DMS 273 treated with DMSO at 0.1 percent for 48 hours (cell line): Measurements from ENCODE around the gene FSTL3.
"Not testable (repeated sequence)": the region's sequence is repeated elsewhere in the genome, so short reads cannot be mapped to it uniquely, and the experiment has no call there.

Experiments
- DNase-seq: peaks from one replicate; lab custom pipeline; 2025; lab: John Stamatoyannopoulos, UW

Gene FSTL3

DNA sequence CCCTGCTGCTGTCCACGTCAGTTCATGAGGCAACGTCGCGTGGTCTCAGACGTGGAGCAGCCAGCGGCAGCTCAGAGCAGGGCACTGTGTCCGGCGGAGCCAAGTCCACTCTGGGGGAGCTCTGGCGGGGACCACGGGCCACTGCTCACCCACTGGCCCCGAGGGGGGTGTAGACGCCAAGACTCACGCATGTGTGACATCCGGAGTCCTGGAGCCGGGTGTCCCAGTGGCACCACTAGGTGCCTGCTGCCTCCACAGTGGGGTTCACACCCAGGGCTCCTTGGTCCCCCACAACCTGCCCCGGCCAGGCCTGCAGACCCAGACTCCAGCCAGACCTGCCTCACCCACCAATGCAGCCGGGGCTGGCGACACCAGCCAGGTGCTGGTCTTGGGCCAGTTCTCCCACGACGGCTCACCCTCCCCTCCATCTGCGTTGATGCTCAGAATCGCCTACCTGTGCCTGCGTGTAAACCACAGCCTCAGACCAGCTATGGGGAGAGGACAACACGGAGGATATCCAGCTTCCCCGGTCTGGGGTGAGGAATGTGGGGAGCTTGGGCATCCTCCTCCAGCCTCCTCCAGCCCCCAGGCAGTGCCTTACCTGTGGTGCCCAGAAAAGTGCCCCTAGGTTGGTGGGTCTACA lies 6.6 kb downstream of the FSTL3 start:
- no peak for DNase-seq

- DNase-seq, result no peak
Measured at GRCh38 chr19:685454-685931, 9.3 kb downstream of the FSTL3 start.

DNA sequence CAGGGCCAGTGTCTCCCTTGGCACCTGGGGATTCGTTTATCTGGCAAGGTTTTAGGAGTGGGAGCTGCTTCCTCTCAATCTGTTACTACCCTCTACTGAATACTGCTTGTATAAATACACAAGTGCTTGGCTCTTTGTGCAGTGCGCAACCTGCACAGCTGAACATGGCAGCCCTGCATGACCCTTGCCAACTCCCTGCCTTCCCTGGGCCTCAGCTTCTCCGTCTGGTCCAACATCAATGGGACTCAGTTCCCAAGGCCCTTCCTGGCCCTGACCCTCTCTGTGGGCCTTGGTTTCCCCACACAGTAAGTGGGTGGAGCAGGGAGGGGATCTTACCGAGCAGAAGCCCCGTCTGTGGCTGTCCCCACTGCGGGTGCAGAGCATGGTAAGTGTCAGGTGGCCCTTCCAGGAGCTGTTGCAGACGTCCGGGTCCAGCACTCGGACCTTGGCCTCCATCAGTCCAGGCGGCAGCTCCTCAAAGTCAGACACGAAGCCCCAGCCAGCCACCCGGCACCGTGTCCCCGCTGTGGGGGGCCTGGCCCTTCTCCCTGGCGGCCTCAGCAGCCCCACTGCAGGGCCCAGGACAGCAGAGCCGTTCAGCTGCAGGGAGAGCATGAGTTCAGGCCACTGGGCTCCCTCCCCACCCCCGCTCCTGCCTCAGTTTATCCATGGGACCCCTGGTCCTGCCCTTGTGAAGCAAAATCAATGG lies 10.6 kb downstream of the FSTL3 start:
- DNase-seq, result no peak

DNA sequence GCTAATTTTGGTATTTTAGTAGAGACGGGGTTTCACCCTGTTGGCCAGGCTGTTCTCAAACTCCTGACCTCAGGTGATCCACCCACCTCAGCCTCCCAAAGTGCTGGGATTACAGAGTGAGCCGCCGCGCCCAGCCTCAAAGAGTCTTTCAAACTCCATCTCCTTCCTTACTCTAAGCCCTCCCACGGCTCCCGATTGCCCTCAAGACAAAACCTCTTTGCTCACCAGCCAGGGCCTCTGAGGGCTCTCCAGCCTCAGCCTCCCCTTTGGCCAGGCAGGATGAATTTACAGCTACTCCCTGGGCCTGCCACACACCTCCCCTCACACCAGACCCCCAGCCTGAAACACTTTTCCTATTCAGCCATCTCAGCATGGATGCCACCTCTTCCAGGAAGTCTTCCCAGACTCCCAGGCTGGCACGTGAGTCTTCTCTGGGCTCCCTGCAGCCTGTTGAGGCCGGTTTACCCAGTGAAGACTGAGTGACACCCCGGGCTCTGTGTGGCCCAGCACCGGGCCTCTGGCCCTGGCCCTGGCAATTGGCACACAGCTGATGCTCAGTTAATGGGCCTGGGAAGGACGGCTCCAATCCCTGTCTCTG lies 11.5 kb downstream of the FSTL3 start:
- DNase-seq, result no peak

- DNase-seq, result no peak
Measured at GRCh38 chr19:688214-688613, 12.0 kb downstream of the FSTL3 start.

GRCh38 chr19:688992-689391 lies 12.8 kb downstream of the FSTL3 start:
- no peak for DNase-seq

- no peak for DNase-seq
Measured at GRCh38 chr19:690203-690602, 14.0 kb downstream of the FSTL3 start.

DNA sequence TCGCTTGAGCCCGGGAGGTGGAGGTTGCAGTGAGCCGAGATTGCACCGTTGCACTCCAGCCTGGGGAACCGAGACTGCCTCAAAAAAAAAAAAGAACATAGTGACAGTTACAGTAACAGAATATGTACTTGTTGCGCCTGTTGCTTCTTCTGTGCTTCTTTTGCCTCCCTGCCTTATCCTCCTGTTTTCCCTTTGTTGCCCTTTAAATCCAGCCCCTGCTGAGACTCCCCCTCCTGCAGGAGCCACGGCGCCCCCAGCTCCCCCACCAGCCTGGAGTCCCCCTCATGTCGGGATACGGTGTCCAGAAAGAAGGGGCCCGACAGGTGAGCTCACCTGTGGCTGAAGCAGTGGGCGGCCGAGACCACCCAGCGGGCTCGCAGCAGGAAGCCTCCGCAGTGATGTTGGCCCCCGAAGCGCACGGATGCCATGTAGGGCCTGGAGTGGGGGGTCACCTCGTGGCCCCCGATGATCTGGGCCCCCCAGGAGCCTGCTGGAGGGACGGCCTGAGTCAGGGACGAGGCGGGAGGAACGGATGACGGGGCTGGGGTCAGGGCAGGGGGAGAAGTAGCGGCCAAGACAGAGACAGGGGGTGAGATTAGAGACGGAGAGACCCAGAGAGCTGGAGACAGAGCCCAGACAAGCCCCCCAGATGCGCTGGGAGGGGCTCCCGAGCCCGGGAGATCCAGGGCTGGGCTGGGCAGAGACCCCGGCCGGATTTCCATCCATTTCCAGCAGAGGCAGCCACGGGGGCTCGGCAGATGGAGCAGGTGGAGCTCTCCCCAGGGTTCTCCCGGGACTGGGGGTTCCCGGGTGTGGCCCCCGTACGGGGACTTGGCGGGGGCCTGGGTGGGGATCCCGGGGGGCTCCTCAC lies 18.5 kb downstream of the FSTL3 start:
- no peak for DNase-seq

GRCh38 chr19:695352-695949 lies 19.3 kb downstream of the FSTL3 start, which contains the start of gene PRSS57:
Gene PRSS57 (minus strand): TSS chr19:695452. CDS start chr19:695430, 22 bp downstream.
- no peak for DNase-seq

- not testable (repeated sequence) for DNase-seq
Measured at GRCh38 chr19:698529-698928, 22.3 kb downstream of the FSTL3 start.

DNA sequence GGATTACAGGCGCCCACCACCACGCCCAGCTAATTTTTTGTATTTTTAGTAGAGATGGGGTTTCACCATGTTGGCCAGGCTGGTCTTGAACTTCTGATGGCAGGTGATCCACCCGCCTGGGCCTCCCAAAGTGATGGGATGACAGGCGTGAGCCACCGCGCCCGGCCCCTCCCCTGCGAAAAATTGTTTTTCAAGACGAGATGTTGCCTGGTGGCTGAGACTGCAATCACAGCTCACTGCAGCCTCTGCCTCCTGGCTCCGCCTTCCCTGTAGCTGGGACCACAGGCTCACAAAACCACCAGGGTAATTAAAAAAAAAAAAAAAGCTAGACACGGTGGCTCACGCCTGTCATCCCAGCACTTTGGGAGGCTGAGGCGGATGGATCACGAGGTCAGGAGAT lies 23.7 kb downstream of the FSTL3 start:
- DNase-seq, result not testable (repeated sequence)

DNA sequence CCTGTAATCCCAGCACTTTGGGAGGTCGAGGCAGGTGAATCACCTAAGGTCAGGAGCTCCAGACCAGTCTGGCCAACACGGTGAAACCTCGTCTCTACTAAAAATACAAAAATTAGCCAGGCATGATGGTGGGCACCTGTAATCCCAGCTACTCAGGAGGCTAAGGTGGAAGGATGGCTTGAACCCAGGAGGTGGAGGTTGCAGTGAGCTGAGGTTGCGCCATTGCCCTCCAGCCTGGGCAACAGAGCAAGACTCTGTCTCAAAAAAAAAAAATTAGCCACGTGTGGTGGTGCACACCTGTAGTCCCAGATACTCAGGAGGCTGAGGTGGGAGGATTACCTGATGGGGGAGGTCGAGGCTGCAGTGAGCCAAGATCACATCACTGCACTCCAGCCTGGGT lies 26.7 kb downstream of the FSTL3 start:
- DNase-seq, result not testable (repeated sequence)

- DNase-seq, result no peak
Measured at GRCh38 chr19:703329-703650, 27.1 kb downstream of the FSTL3 start.

DNA sequence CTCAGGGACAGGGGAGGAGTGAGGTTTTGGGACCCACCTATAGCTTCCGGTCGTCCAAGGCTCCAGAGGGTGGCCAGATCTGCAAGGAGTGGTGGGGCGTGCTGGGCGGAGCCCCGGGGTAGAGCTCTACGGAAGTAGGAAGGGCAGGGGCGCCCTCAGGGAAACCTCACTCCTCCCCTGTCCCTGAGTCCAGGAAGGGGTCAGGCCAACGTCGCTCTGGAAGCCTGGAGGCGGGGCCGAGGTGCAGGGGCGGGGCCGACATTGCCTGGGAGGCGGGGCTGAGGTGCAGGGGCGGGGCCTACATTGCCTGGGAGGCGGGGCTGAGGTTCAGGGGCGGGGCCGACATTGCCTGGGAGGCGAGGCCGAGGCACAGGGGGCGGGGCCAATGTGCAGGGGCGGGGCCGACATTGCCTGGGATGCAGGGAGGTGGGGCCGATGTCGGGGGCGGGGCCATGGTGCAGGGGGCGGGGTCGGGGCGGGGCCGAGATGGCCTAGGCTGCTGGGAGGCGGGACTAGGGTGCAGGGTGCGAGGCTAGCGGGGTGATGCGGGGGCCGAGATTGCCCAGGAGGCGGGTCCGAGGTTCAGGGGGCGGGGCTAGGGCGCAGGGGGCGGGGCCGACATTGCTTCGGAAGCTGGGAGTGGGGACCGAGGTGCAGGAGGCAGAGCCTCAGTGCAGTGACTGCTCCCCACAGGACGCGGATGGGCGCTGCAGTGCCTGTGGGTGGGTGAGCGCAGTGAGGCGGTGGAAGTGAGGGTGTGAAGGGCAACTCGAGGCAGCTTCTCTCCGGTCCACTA lies 27.7 kb downstream of the FSTL3 start:
- no peak for DNase-seq

DNA sequence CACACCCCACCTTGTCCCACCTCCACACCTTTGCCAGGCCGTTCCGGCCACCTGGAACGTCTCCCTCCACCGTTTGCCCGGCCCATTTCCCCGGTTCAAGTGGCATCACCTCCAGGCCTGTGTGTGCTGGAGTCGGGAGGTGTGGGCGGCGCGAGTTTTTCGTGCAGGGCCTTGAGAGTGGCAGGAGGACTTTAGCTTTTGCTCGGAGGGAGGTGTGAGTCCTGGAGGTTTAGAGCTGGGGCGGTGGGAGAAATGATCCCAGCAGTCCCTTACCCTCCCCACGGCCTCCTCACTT lies 28.2 kb downstream of the FSTL3 start:
- DNase-seq, result no peak

GRCh38 chr19:708154-709143 lies 32.3 kb downstream of the FSTL3 start, which contains the start of gene PALM:
Gene PALM (plus strand): TSS chr19:708935. CDS start chr19:709147, 212 bp downstream.
- no peak for DNase-seq

DNA sequence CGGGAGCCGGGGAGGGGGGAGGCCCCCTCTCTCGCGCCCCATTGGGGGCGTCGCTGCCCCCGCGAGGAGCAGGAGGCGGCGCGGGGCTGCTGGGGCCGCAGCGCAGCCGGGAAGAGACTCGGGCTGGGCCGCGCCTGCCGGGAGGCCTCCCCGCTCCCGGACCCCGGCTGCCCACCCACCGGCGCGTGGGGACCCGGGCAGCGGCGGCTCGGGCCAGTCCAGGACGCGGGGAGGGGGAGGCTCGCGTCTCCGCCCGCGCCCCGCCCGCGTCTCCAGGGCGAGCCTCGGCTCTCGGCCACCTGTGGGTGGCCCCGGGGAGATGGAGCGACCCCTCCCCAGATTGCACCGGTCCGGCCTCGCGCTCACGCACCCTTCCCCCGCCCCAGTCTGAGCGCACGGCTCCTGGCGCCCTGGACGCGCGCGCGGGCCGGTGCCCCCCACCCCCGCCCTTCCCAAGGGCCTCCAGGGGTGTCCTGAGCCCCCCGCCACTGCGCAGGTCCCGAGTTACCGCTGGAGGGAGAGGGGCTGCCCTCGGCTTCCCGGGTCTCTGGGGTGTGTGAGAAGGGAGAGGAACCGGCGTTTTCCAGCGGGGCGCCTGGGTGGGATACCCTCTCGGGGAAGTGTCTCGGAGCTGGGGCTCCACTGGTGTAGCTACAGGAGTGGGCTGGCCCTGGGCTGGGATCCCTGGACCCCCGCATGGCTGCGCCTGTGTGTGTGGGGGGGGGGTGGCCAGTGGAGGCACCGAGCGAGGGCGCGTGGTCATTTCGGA lies 33.2 kb downstream of the FSTL3 start:
- DNase-seq, result no peak

DNA sequence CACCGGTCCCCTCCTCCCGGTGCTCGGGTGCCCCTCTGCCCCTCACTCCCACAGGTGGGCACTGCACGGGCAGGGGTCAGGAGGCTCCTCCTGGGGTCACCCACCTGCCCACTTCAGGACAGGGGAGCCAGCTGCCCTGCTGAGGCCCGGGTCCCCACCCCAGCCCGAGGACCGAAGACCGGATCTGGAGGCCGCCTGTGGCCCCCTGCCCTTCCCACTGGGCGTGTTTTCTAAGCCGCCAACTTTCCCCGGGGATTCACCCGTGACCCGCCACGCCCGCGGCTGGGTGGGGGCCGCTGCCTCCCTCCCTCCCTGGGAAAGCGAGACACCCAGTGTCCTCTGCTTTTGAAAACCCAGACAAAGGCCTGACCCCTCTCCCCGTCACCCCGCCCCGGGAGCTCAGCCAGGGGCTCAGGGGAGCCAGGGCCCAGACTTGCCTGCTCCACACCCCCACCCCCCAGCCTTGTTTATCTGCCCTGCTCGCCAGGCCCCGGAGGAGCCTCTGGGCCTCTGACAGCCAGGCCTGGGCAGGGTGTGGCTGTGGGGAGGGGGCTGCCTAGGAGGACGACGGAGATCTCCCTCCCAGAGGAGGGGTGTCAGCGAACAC lies 33.9 kb downstream of the FSTL3 start:
- no peak for DNase-seq

DNA sequence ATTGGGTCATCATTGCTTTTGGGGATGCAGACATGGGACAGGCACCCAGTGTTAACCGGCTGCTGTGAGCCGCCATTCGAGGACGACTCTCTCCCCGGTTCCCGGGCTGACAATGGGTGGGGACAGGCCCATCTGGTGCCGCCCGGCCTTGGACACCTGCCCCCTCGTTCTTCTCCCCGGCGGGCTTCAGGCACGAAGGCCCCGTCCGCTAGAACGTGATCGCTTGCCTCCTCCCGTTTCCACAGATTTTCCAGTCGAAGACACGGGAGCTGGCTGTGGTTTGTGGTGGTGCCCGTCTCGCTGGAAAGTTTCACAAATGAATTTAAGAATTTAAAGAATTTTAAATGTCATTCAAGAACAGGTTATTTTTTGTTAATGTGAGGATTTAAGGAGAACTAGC lies 34.6 kb downstream of the FSTL3 start:
- no peak for DNase-seq
